Fibroblast of villous mesenchyme (primary cell): ENCODE data around the gene CT45A1. TPM values are rescaled to one million over a fixed set of nuclear protein-coding genes. Genes with fewer than 3 reads are reported as not detected.
"Not testable (repeated sequence)": the region's sequence is repeated elsewhere in the genome, so short reads cannot be mapped to it uniquely, and the experiment has no call there.

Experiments used
- DNase-seq: peaks from one replicate; pipeline ENCODE4 v3.0.0-alpha.2; 2010; ENCODE audit warnings: low read depth
- H3K4me3 ChIP-seq: 2 replicates; pipeline ENCODE4 v1.5.1; 2011; ENCODE audit warnings: low read depth, mild to moderate bottlenecking, low read length
- CTCF ChIP-seq: IDR thresholded peaks from 2 replicates; pipeline ENCODE4 v1.5.1; 2012; ENCODE audit warnings: low read depth, mild to moderate bottlenecking, low read length; ENCODE audit not compliant: insufficient read depth
- total RNA-seq: library from RNA; depleted of rRNA; stranded (reverse); fragments of >200 nt; gene quantifications from 2 replicates; pipeline ENCODE4 v1.2.3, GENCODE V29; 2012

The CT45A1 gene
- total RNA-seq: not detected in 2 replicates

GRCh38 chrX:135713183-135713689 lies at the start of gene CT45A1:
TSS of gene CT45A1 (plus strand) at chrX:135713639. CDS start at chrX:135718941, 5,302 bp downstream.
- DNase-seq, H3K4me3 ChIP-seq: not testable (repeated sequence)

GRCh38 chrX:135672979-135673378 lies 40.5 kb upstream of the CT45A1 start:
- DNase-seq, H3K4me3 ChIP-seq: not testable (repeated sequence)

- H3K4me3 ChIP-seq: no peak overlapping the region
- DNase-seq: no peak
- peak; percentile 28 for TF ChIP-seq CTCF
Observed at GRCh38 chrX:135688137-135688536, 25.3 kb upstream of the CT45A1 start.

- no peak for DNase-seq
- no peak overlapping the region for H3K4me3 ChIP-seq
- TF ChIP-seq CTCF: no peak
Observed at GRCh38 chrX:135695471-135695870, 18.0 kb upstream of the CT45A1 start.

GRCh38 chrX:135697601-135698000 lies 15.8 kb upstream of the CT45A1 start:
- H3K4me3 ChIP-seq: no peak overlapping the region
- no peak for TF ChIP-seq CTCF
- DNase-seq: no peak

- H3K4me3 ChIP-seq: no peak overlapping the region
- no peak for DNase-seq
- TF ChIP-seq CTCF: no peak
Observed at GRCh38 chrX:135698924-135699323, 14.5 kb upstream of the CT45A1 start.

- H3K4me3 ChIP-seq: no peak overlapping the region
- peak; percentile 33 for TF ChIP-seq CTCF
- DNase-seq: peak; percentile 6
Observed at GRCh38 chrX:135707880-135708279, 5.6 kb upstream of the CT45A1 start.

- no peak for TF ChIP-seq CTCF
- DNase-seq: no peak
- no peak overlapping the region for H3K4me3 ChIP-seq
Observed at GRCh38 chrX:135713795-135714194, 356 bp downstream of the CT45A1 start.

- not testable (repeated sequence) for DNase-seq, H3K4me3 ChIP-seq
Observed at GRCh38 chrX:135734666-135735065, 21.2 kb downstream of the CT45A1 start.
